H1 (cell line): ENCODE results near the gene SMARCA4. TPM values are rescaled to one million over a fixed set of nuclear protein-coding genes. Genes with fewer than 3 reads are reported as not detected.

Source experiments
- CTCF ChIA-PET: fragments of 300-600 bp; sonication (Branson Sonifier 250); formaldehyde crosslinking; loops from one replicate; lab custom pipeline; 2021; ENCODE audit not compliant: partially characterized antibody; lab: Charles Lee
- POLR2A ChIA-PET: fragments of 300-600 bp; sonication (Branson Sonifier 250); formaldehyde crosslinking; loops from one replicate; lab custom pipeline; 2021; ENCODE audit warnings: inconsistent platforms; ENCODE audit not compliant: partially characterized antibody; lab: Charles Lee
- DNase-seq, 2 experiments: peaks; one replicate each; pipeline versions ENCODE4 v3.0.0 to v3.0.0-alpha.2; 2010 to 2022; ENCODE audit warnings: low spot score in 2 of 2, low read depth in 1 of 2, mixed read lengths in 1 of 2
- FAIRE-seq: peaks from 2 replicates; lab custom pipeline; 2011; peaks lifted over from hg19 to GRCh38; lab: Jason Lieb, UNC
- H2AFZ ChIP-seq: 2 replicates; pipeline ENCODE4 v1.8.1; 2012; ENCODE audit warnings: low read length, inconsistent platforms
- H2AK5ac ChIP-seq: 2 replicates; pipeline ENCODE4 v1.6.1; 2013; ENCODE audit warnings: low read depth, low read length
- H2BK120ac ChIP-seq: replicated peaks from 2 replicates; pipeline ENCODE3; 2013; ENCODE audit warnings: low read depth, low read length, inconsistent platforms
- H2BK12ac ChIP-seq: 2 replicates; pipeline ENCODE4 v1.6.1; 2013; ENCODE audit warnings: low read depth, low read length
- H2BK15ac ChIP-seq: 2 replicates; pipeline ENCODE4 v1.6.1; 2013; ENCODE audit warnings: low read length
- H2BK20ac ChIP-seq: 2 replicates; pipeline ENCODE4 v1.6.1; 2013; ENCODE audit warnings: low read length
- H2BK5ac ChIP-seq: 2 replicates; pipeline ENCODE4 v1.6.1; 2013; ENCODE audit warnings: low read depth, low read length
- H3K14ac ChIP-seq: 2 replicates; pipeline ENCODE4 v1.6.1; 2013; ENCODE audit warnings: inconsistent platforms; ENCODE audit not compliant: insufficient read length
- H3K18ac ChIP-seq: 2 replicates; pipeline ENCODE4 v1.6.1; 2013; ENCODE audit warnings: low read length; ENCODE audit errors: extremely low read depth
- H3K23ac ChIP-seq: 2 replicates; pipeline ENCODE4 v1.6.1; 2013; ENCODE audit warnings: inconsistent platforms; ENCODE audit not compliant: insufficient read length
- H3K23me2 ChIP-seq: 2 replicates; pipeline ENCODE4 v1.6.1; 2013; ENCODE audit warnings: low read depth, low read length
- H3K27ac ChIP-seq: 2 replicates; pipeline ENCODE4 v1.6.1; 2011; ENCODE audit warnings: low read depth, low read length, inconsistent platforms
- H3K27me3 ChIP-seq, 4 experiments: replicated peaks in 1 of 4; 1 replicate in 1 of 4; 2 replicates in 3 of 4; pipeline versions ENCODE4 v1.6.1 to v1.8.1; 2011 to 2013; ENCODE audit warnings: low read length in 3 of 4, mild to moderate bottlenecking in 3 of 4, inconsistent platforms in 2 of 4, mixed read lengths in 2 of 4, moderate library complexity in 1 of 4; ENCODE audit not compliant: control insufficient read depth in 3 of 4, insufficient read depth in 3 of 4; ENCODE audit errors: extremely low read depth in 1 of 4
- H3K36me3 ChIP-seq, 4 experiments: 2 replicates each; pipeline versions ENCODE4 v1.6.1 to v1.8.1; 2011 to 2013; ENCODE audit warnings: mild to moderate bottlenecking in 4 of 4, low read length in 3 of 4, moderate library complexity in 2 of 4, control low read depth in 1 of 4, inconsistent platforms in 1 of 4; ENCODE audit not compliant: insufficient read depth in 4 of 4, control insufficient read depth in 2 of 4
- H3K4ac ChIP-seq: replicated peaks from 2 replicates; pipeline ENCODE3; 2013; ENCODE audit warnings: low read length, low read depth, mixed read lengths, inconsistent platforms; ENCODE audit not compliant: insufficient read length
- H3K4me1 ChIP-seq, 4 experiments: replicated peaks in 1 of 4; 1 replicate in 1 of 4; 2 replicates in 3 of 4; pipeline versions ENCODE4 v1.6.1 to v1.8.1; 2011 to 2013; ENCODE audit warnings: low read length in 3 of 4, inconsistent platforms in 2 of 4, mixed read lengths in 1 of 4; ENCODE audit not compliant: insufficient read depth in 4 of 4, control insufficient read depth in 3 of 4
- H3K4me2 ChIP-seq, 2 experiments: 2 replicates each; pipeline versions ENCODE4 v1.6.1 to v1.8.1; 2011 to 2013; ENCODE audit warnings: low read depth in 2 of 2, low read length in 2 of 2, control low read depth in 1 of 2, inconsistent platforms in 1 of 2, mild to moderate bottlenecking in 1 of 2; ENCODE audit not compliant: insufficient read depth in 1 of 2
- H3K4me3 ChIP-seq, 4 experiments: fragments of 200-600, 300-600 bp in 1 of 4; sonication (generic), shearing (Covaris generic), sonication (Bioruptor Twin) in 1 of 4; 2 replicates each; pipeline versions ENCODE4 v1.5.1 to v1.8.1; 2011 to 2016; ENCODE audit warnings: low read length in 4 of 4, low read depth in 3 of 4, control low read depth in 2 of 4, inconsistent platforms in 2 of 4, mild to moderate bottlenecking in 2 of 4, mixed read lengths in 1 of 4, moderate library complexity in 1 of 4; ENCODE audit not compliant: insufficient read depth in 2 of 4; ENCODE audit errors: extremely low read depth in 1 of 4
- H3K56ac ChIP-seq: replicated peaks from 2 replicates; pipeline ENCODE3; 2013; ENCODE audit warnings: low read depth, mild to moderate bottlenecking, mixed read lengths, low read length, inconsistent platforms; ENCODE audit not compliant: insufficient read length
- H3K79me1 ChIP-seq: 2 replicates; pipeline ENCODE4 v1.6.1; 2013; ENCODE audit warnings: low read depth, low read length, control low read depth
- H3K79me2 ChIP-seq, 2 experiments: 2 replicates each; pipeline versions ENCODE4 v1.6.1 to v1.8.1; 2012 to 2013; ENCODE audit warnings: low read length in 2 of 2, mild to moderate bottlenecking in 2 of 2, inconsistent platforms in 1 of 2; ENCODE audit not compliant: insufficient read depth in 2 of 2, control insufficient read depth in 1 of 2
- H3K9ac ChIP-seq, 4 experiments: replicated peaks in 1 of 4; 1 replicate in 1 of 4; 2 replicates in 3 of 4; pipeline versions ENCODE4 v1.6.1 to v1.8.1; 2011 to 2013; ENCODE audit warnings: low read depth in 3 of 4, low read length in 3 of 4, control low read depth in 2 of 4, mild to moderate bottlenecking in 2 of 4, moderate library complexity in 2 of 4, inconsistent platforms in 1 of 4; ENCODE audit errors: extremely low read depth in 1 of 4
- H3K9me3 ChIP-seq, 2 experiments: 2 replicates each; pipeline versions ENCODE4 v1.6.1 to v1.8.1; 2012 to 2013; ENCODE audit warnings: mild to moderate bottlenecking in 2 of 2, moderate library complexity in 2 of 2, control low read depth in 1 of 2, inconsistent platforms in 1 of 2, low read depth in 1 of 2, low read length in 1 of 2, mixed read lengths in 1 of 2; ENCODE audit not compliant: insufficient read depth in 2 of 2
- H4K20me1 ChIP-seq, 2 experiments: replicated peaks in 1 of 2; 2 replicates each; pipeline versions ENCODE3 to v1.8.1; 2011 to 2013; ENCODE audit warnings: inconsistent platforms in 2 of 2, low read length in 2 of 2, mild to moderate bottlenecking in 1 of 2; ENCODE audit not compliant: insufficient read depth in 2 of 2, control insufficient read depth in 1 of 2
- H4K5ac ChIP-seq: 2 replicates; pipeline ENCODE4 v1.6.1; 2013; ENCODE audit warnings: low read length, low read depth, mixed read lengths, inconsistent platforms; ENCODE audit not compliant: insufficient read length
- H4K8ac ChIP-seq: 2 replicates; pipeline ENCODE4 v1.8.0; 2013; ENCODE audit warnings: mild to moderate bottlenecking, moderate library complexity, low read length, inconsistent platforms; ENCODE audit not compliant: insufficient read depth; ENCODE audit errors: extremely low read depth
- H4K91ac ChIP-seq: replicated peaks from 2 replicates; pipeline ENCODE3; 2013; ENCODE audit warnings: low read length, mixed read lengths, inconsistent platforms; ENCODE audit not compliant: insufficient read length
- BCL11A ChIP-seq, 2 experiments: IDR thresholded peaks; one replicate each; pipeline ENCODE4 v1.6.1; 2011; ENCODE audit warnings: low read depth in 2 of 2, low read length in 2 of 2, mild to moderate bottlenecking in 2 of 2
- EGR1 ChIP-seq: IDR thresholded peaks from 2 replicates; pipeline ENCODE4 v1.6.1; 2011; ENCODE audit warnings: low read depth, low read length, borderline replicate concordance
- EZH2 ChIP-seq: fragments of 200-600 bp; sonication (generic); IDR thresholded peaks from 2 replicates; pipeline ENCODE4 v1.7.1; 2012; ENCODE audit warnings: low read depth, mild to moderate bottlenecking, moderate library complexity, low read length, inconsistent platforms; ENCODE audit not compliant: severe bottlenecking
- GABPA ChIP-seq: IDR thresholded peaks from 2 replicates; pipeline ENCODE4 v1.6.1; 2011; ENCODE audit warnings: mild to moderate bottlenecking, low read length, moderate library complexity, borderline replicate concordance; ENCODE audit not compliant: insufficient read depth
- HDAC6 ChIP-seq: IDR thresholded peaks from one replicate; pipeline ENCODE4 v1.7.1; 2012; ENCODE audit warnings: low read depth, mild to moderate bottlenecking, inconsistent platforms, low read length, moderate library complexity
- MAX ChIP-seq: IDR thresholded peaks from 2 replicates; pipeline ENCODE4 v1.6.1; 2012; ENCODE audit warnings: inconsistent platforms
- RAD21 ChIP-seq, 2 experiments: IDR thresholded peaks in 1 of 2; conservative IDR thresholded peaks in 1 of 2; 2 replicates each; pipeline ENCODE4 v1.6.1; 2011; ENCODE audit warnings: low read depth in 2 of 2, low read length in 2 of 2, improper control_type of control experiment in 1 of 2, inconsistent platforms in 1 of 2, mild to moderate bottlenecking in 1 of 2, moderate library complexity in 1 of 2
- TCF12 ChIP-seq: IDR thresholded peaks from 2 replicates; pipeline ENCODE4 v1.6.1; 2011; ENCODE audit warnings: low read depth, mild to moderate bottlenecking, low read length
- TEAD4 ChIP-seq: IDR thresholded peaks from 2 replicates; pipeline ENCODE4 v1.6.1; 2012; ENCODE audit warnings: low read depth, low read length, inconsistent platforms, mixed read lengths
- WGBS, 2 experiments: shearing (Covaris generic) in 1 of 2; methylation state at CpG; one replicate each; pipeline versions ENCODE4 v1.1.6 to v1.1.7; 2013 to 2015; ENCODE audit warnings: low lambda C conversion rate in 2 of 2, mixed read lengths in 2 of 2, inconsistent platforms in 1 of 2, low coverage in 1 of 2, missing lambda C conversion rate in 1 of 2; ENCODE audit not compliant: insufficient replicate concordance in 2 of 2, insufficient coverage in 1 of 2, insufficient read length in 1 of 2; ENCODE audit errors: extremely low coverage in 1 of 2, missing lambda C conversion rate in 1 of 2; 5-methylcytosine and 5-hydroxymethylcytosine counted together
- polyA plus RNA-seq, 7 experiments: library from polyadenylated mRNA; depleted of rRNA in 3 of 7; stranded (reverse) in 5 of 7; unstranded in 2 of 7; fragments of >200 nt in 5 of 7; fragments of 200-250 nt in 2 of 7; gene quantifications; 1 replicate in 5 of 7; 2 replicates in 1 of 7; 4 replicates in 1 of 7; pipeline versions ENCODE4 v1.2.1 to v1.2.3, GENCODE V29; 2011 to 2013; ENCODE audit warnings: missing spikeins in 2 of 7, mixed read lengths in 2 of 7
- total RNA-seq: library from RNA; stranded (reverse); fragmentation: NEBNext Ultra II Directional; extraction: Animal tissue kit (Norgen Biotek cat#: 25700); gene quantifications from 2 replicates; pipeline ENCODE4 v1.2.1, GENCODE V29; 2021

Gene SMARCA4
- total and polyA plus RNA-seq, 2 of the 8 experiments (the other 6 are each of a cell fraction or from before 2014, with no cell fraction given): 86.4 to 263 TPM

GRCh38 chr19:10995926-10996600 is 35.2 kb downstream of the SMARCA4 start:
- no peak for TF ChIP-seq TEAD4
- no peak for TF ChIP-seq TCF12
- no peak for TF ChIP-seq MAX
- no peak for TF ChIP-seq RAD21 (IDR thresholded peaks at IDR 0.05 in 1 of 2, conservative IDR thresholded peaks at IDR 0.05 in 1 of 2; ENCODE audit: low read depth in 2 of 2, low read length in 2 of 2)
- TF ChIP-seq EGR1: no peak
- TF ChIP-seq EZH2: no peak
- no peak for TF ChIP-seq HDAC6
- TF ChIP-seq GABPA: no peak
- TF ChIP-seq BCL11A (IDR thresholded peaks at IDR 0.05; ENCODE audit: low read depth in 2 of 2, low read length in 2 of 2): no peak
- H2AK5ac ChIP-seq: no peak overlapping the region
- POLR2A ChIA-PET: no interaction called here
- CTCF ChIA-PET: interaction anchor here (1.4 to 1.9 kb wide), 3 partner anchors 15 to 54 kb away, joined by 3 to 9 read pairs (median 4); no protein-coding TSS in a partner anchor
- H4K20me1 ChIP-seq: peaks cover 0 to 5% of the 10 kb centered on the region in 2 experiments
- H4K91ac ChIP-seq: no peak overlapping the region
- H3K18ac ChIP-seq: no peak overlapping the region
- DNase-seq (no peak), FAIRE-seq (no peak)
- H3K27ac ChIP-seq: no peak overlapping the region
- H3K4ac ChIP-seq: no peak overlapping the region
- no peaks in the 10 kb centered on the region for H3K4me1 ChIP-seq
- H3K79me2 ChIP-seq: no peaks in the 10 kb centered on the region
- no peak overlapping the region for H2BK20ac ChIP-seq
- no peak overlapping the region for H2BK120ac ChIP-seq
- H2BK5ac ChIP-seq: no peak overlapping the region
- no peaks in the 10 kb centered on the region for H3K27me3 ChIP-seq
- no peaks in the 10 kb centered on the region; the same call in 1 of the 2 replicates for H3K79me1 ChIP-seq
- H3K9ac ChIP-seq: no peak overlapping the region
- no peak overlapping the region for H2AFZ ChIP-seq
- H3K9me3 ChIP-seq: no peaks in the 10 kb centered on the region
- H4K8ac ChIP-seq: no peak overlapping the region; the same call in 1 of the 2 replicates
- H3K23ac ChIP-seq: no peak overlapping the region
- 94% methylated on average over 29 of the region's 29 CpGs; no CpG with 5 or more reads in 1 of the 2 experiments for WGBS, 2 experiments
- no peak overlapping the region for H3K4me2 ChIP-seq
- H2BK12ac ChIP-seq: no peak overlapping the region
- no peak overlapping the region for H3K14ac ChIP-seq
- no peak overlapping the region for H4K5ac ChIP-seq
- no peak overlapping the region for H3K56ac ChIP-seq
- 0 out of 2 replicates have a peak, but pooled peaks cover 2% of the 10 kb centered on the region for H3K23me2 ChIP-seq
- H2BK15ac ChIP-seq: no peak overlapping the region
- no peak overlapping the region for H3K4me3 ChIP-seq
- peaks cover 26 to 66% (median 47%) of the 10 kb centered on the region in 4 experiments for H3K36me3 ChIP-seq
